SK-N-SH (cell line): Measurements from ENCODE around the gene FICD. TPM values are rescaled to one million over a fixed set of nuclear protein-coding genes. Genes with fewer than 3 reads are reported as not detected.

ENCODE experiments used
- CTCF ChIA-PET: fragments of 300-600, 350-600 bp; formaldehyde crosslinking; extraction: SDS; loops from one replicate; lab custom pipeline; 2021; lab: Yijun Ruan, JAX
- POLR2A ChIA-PET: fragments of 350-600 bp; sonication (Branson Sonifier 250); formaldehyde crosslinking; extraction: SDS; loops from one replicate; lab custom pipeline; 2020; ENCODE audit warnings: antibody characterized with exemption, inconsistent platforms; lab: Yijun Ruan, JAX
- DNase-seq: peaks from one replicate; pipeline ENCODE4 v3.0.0; 2012
- H2AFZ ChIP-seq: fragments of 200-600 bp; sonication (generic); 2 replicates; pipeline ENCODE4 v1.8.1; 2016; ENCODE audit warnings: antibody characterized with exemption, mild to moderate bottlenecking, low read depth
- H3F3A ChIP-seq: fragments of 200-600 bp; sonication (generic); replicated peaks from 2 replicates; pipeline ENCODE3; 2016; ENCODE audit warnings: antibody characterized with exemption, mild to moderate bottlenecking; ENCODE audit not compliant: insufficient read depth
- H3K27ac ChIP-seq, 2 experiments: fragments of 200-500 bp in 1 of 2; fragments of 200-600 bp in 1 of 2; sonication (Bioruptor generic) in 1 of 2; sonication (generic), shearing (Covaris generic) in 1 of 2; 2 replicates each; pipeline versions ENCODE4 v1.5.1 to v1.6.1; 2014 to 2016; ENCODE audit warnings: low read depth in 2 of 2, inconsistent platforms in 1 of 2, low read length in 1 of 2, mild to moderate bottlenecking in 1 of 2, mixed read lengths in 1 of 2
- H3K27me3 ChIP-seq: fragments of 200-600 bp; sonication (generic), shearing (Covaris generic); 2 replicates; pipeline ENCODE4 v1.6.1; 2016; ENCODE audit warnings: mixed run types; ENCODE audit not compliant: insufficient read depth
- H3K36me3 ChIP-seq, 2 experiments: fragments of 200-500 bp in 1 of 2; fragments of 200-600 bp in 1 of 2; sonication (Bioruptor generic) in 1 of 2; sonication (generic) in 1 of 2; replicated peaks in 1 of 2; 2 replicates each; pipeline versions ENCODE3 to v1.5.1; 2014 to 2016; ENCODE audit warnings: low read length in 1 of 2, mild to moderate bottlenecking in 1 of 2; ENCODE audit not compliant: insufficient read depth in 2 of 2, control insufficient read depth in 1 of 2
- H3K4me1 ChIP-seq, 2 experiments: fragments of 200-500 bp in 1 of 2; fragments of 200-600 bp in 1 of 2; sonication (Bioruptor generic) in 1 of 2; sonication (generic), shearing (Covaris generic) in 1 of 2; 2 replicates each; pipeline versions ENCODE4 v1.5.1 to v1.6.1; 2014 to 2016; ENCODE audit warnings: low read depth in 1 of 2, low read length in 1 of 2, mixed run types in 1 of 2; ENCODE audit not compliant: insufficient read depth in 2 of 2, control insufficient read depth in 1 of 2
- H3K4me2 ChIP-seq: fragments of 200-600 bp; sonication (generic), shearing (Covaris generic); 2 replicates; pipeline ENCODE4 v1.6.1; 2017; ENCODE audit warnings: mixed run types
- H3K4me3 ChIP-seq, 2 experiments: fragments of 200-500 bp in 1 of 2; fragments of 200-600 bp in 1 of 2; sonication (Bioruptor generic) in 1 of 2; sonication (generic), shearing (Covaris generic) in 1 of 2; 2 replicates each; pipeline versions ENCODE4 v1.5.1 to v1.8.1; 2014 to 2016; ENCODE audit warnings: low read depth in 2 of 2, inconsistent platforms in 1 of 2, low read length in 1 of 2, mild to moderate bottlenecking in 1 of 2, mixed read lengths in 1 of 2, moderate library complexity in 1 of 2
- H3K79me2 ChIP-seq: fragments of 200-600 bp; sonication (generic); 2 replicates; pipeline ENCODE4 v1.8.1; 2017; ENCODE audit warnings: mild to moderate bottlenecking; ENCODE audit not compliant: insufficient read depth
- H3K9ac ChIP-seq: fragments of 200-600 bp; sonication (generic); 2 replicates; pipeline ENCODE4 v1.6.1; 2017; ENCODE audit warnings: mixed run types
- H3K9me2 ChIP-seq: fragments of 200-600 bp; sonication (generic); 2 replicates; pipeline ENCODE4 v1.6.1; 2017; ENCODE audit warnings: mixed run types
- H3K9me3 ChIP-seq: fragments of 200-600 bp; sonication (generic); 2 replicates; pipeline ENCODE4 v1.6.1; 2017; ENCODE audit warnings: mixed run types, mild to moderate bottlenecking, moderate library complexity
- H4K20me1 ChIP-seq: fragments of 200-600 bp; sonication (generic); 2 replicates; pipeline ENCODE4 v1.6.1; 2017; ENCODE audit warnings: mild to moderate bottlenecking, mixed run types; ENCODE audit not compliant: insufficient read depth
- CHD2 ChIP-seq: fragments of 150-350 bp; IDR thresholded peaks from 2 replicates; pipeline ENCODE4 v1.6.1; 2018; ENCODE audit warnings: low read length; ENCODE audit not compliant: partially characterized antibody
- ELF1 ChIP-seq: IDR thresholded peaks from 2 replicates; pipeline ENCODE4 v1.4.0; 2012
- EP300 ChIP-seq, 2 experiments: IDR thresholded peaks; 2 replicates each; pipeline versions ENCODE4 v1.4.0 to v1.6.1; 2012; ENCODE audit warnings: borderline replicate concordance in 1 of 2, low read depth in 1 of 2, low read length in 1 of 2
- EZH2phosphoT487 ChIP-seq: fragments of 200-600 bp; sonication (generic); IDR thresholded peaks from 2 replicates; pipeline ENCODE4 v1.6.1; 2017; ENCODE audit warnings: low read depth, mixed run types, mild to moderate bottlenecking, antibody characterized with exemption, moderate library complexity, borderline replicate concordance
- FOSL2 ChIP-seq: IDR thresholded peaks from 2 replicates; pipeline ENCODE4 v1.4.0; 2012; ENCODE audit warnings: low read depth, mild to moderate bottlenecking, moderate library complexity, borderline replicate concordance
- FOXJ3 ChIP-seq: sonication (generic); formaldehyde crosslinking; IDR thresholded peaks from 2 replicates; pipeline ENCODE4 v1.5.1; 2020; ENCODE audit warnings: mild to moderate bottlenecking, missing genetic modification reagents
- FOXM1 ChIP-seq: IDR thresholded peaks from 2 replicates; pipeline ENCODE4 v1.4.0; 2012; ENCODE audit warnings: low read depth, mild to moderate bottlenecking
- GABPA ChIP-seq: IDR thresholded peaks from 2 replicates; pipeline ENCODE4 v1.4.0; 2012; ENCODE audit warnings: low read depth, mild to moderate bottlenecking
- GATA2 ChIP-seq: sonication (generic); formaldehyde crosslinking; IDR thresholded peaks from 2 replicates; pipeline ENCODE4 v1.5.0; 2020; ENCODE audit warnings: mild to moderate bottlenecking, missing genetic modification reagents
- IRF3 ChIP-seq: fragments of 150-350 bp; IDR thresholded peaks from 2 replicates; pipeline ENCODE4 v1.6.1; 2016; ENCODE audit warnings: mild to moderate bottlenecking, low read depth, low read length
- NFIC ChIP-seq: IDR thresholded peaks from 2 replicates; pipeline ENCODE4 v1.4.0; 2012; ENCODE audit warnings: borderline replicate concordance
- NRF1 ChIP-seq: IDR thresholded peaks from 2 replicates; pipeline ENCODE4 v1.6.1; 2012; ENCODE audit warnings: low read depth, mild to moderate bottlenecking, low read length
- PBX3 ChIP-seq: IDR thresholded peaks from 2 replicates; pipeline ENCODE4; 2012
- POLR2AphosphoS5 ChIP-seq: IDR thresholded peaks from 2 replicates; pipeline ENCODE4 v1.6.1; 2012; ENCODE audit warnings: low read depth, low read length
- RCOR1 ChIP-seq: fragments of 150-350 bp; IDR thresholded peaks from 2 replicates; pipeline ENCODE4 v1.6.1; 2017; ENCODE audit warnings: antibody characterized with exemption, low read length
- RXRA ChIP-seq: IDR thresholded peaks from 2 replicates; pipeline ENCODE4 v1.4.0; 2012; ENCODE audit warnings: low read depth, mild to moderate bottlenecking, borderline replicate concordance
- TAF1 ChIP-seq: IDR thresholded peaks from 2 replicates; pipeline ENCODE4 v1.6.1; 2012; ENCODE audit warnings: low read depth, mild to moderate bottlenecking, low read length, moderate library complexity, borderline replicate concordance
- USF2 ChIP-seq: fragments of 150-350 bp; IDR thresholded peaks from 2 replicates; pipeline ENCODE4 v1.6.1; 2017; ENCODE audit warnings: antibody characterized with exemption, low read length, low read depth, borderline replicate concordance
- WGBS: methylation state at CpG from one replicate; pipeline ENCODE4 v1.1.6; 2017; ENCODE audit warnings: low lambda C conversion rate; 5-methylcytosine and 5-hydroxymethylcytosine counted together
- polyA plus RNA-seq, 3 experiments: library from polyadenylated mRNA; depleted of rRNA; stranded (reverse); fragments of >200 nt; gene quantifications; 2 replicates each; pipeline ENCODE4 v1.2.3, GENCODE V29; 2012

The FICD gene
- polyA plus RNA-seq, 1 of the 3 experiments (the other 2 are of a cell fraction): 1.0 TPM

- WGBS: 1% methylated on average over 20 of the region's 20 CpGs
- Histone ChIP-seq H3K4me3 (peak overlapping the region; percentile 67 to 97), H3K36me3 (peaks cover 21 to 32% of the 10 kb centered on the region in 2 experiments), H3K79me2 (peaks cover 69% of the 10 kb centered on the region), H3K9me3 (no peaks in the 10 kb centered on the region), H3K4me1 (peaks cover 31 to 43% of the 10 kb centered on the region in 2 experiments), H3K4me2 (peak overlapping the region; percentile 92), H3K9ac (peak overlapping the region; percentile 90), H4K20me1 (peaks cover 16% of the 10 kb centered on the region), H3F3A (peaks cover 18% of the 10 kb centered on the region), H3K9me2 (no peaks in the 10 kb centered on the region), H2AFZ (peak overlapping the region; percentile 99), H3K27ac (peak overlapping the region; percentile 81 to 95), H3K27me3 (no peaks in the 10 kb centered on the region)
- ChIA-PET CTCF (interaction anchor here (1.0 to 16.0 kb wide), 8 partner anchors 12 to 644 kb away, joined by 3 to 503 read pairs (median 5); partner anchors contain the start of gene TMEM119), POLR2A (interaction anchor here (0.8 to 1.3 kb wide), 5 partner anchors 16 to 242 kb away, joined by 3 to 5 read pairs (median 3); partner anchors contain the start of gene SELPLG)
- no peak for TF ChIP-seq NRF1
- TF ChIP-seq CHD2: no peak
- no peak for TF ChIP-seq TAF1
- no peak for TF ChIP-seq GABPA
- TF ChIP-seq PBX3: no peak
- TF ChIP-seq POLR2AphosphoS5: no peak
- no peak for TF ChIP-seq ELF1
- no peak for TF ChIP-seq RCOR1
- TF ChIP-seq NFIC: no peak
- TF ChIP-seq FOXJ3 (CRISPR knock-in tag): no peak
- no peak for TF ChIP-seq GATA2
- no peak for TF ChIP-seq USF2
- TF ChIP-seq RXRA: no peak
- no peak for TF ChIP-seq FOSL2
- no peak for TF ChIP-seq EP300 (IDR thresholded peaks at IDR 0.05; ENCODE audit: borderline replicate concordance in 1 of 2, low read depth in 1 of 2, low read length in 1 of 2)
- TF ChIP-seq EZH2phosphoT487: no peak
- TF ChIP-seq IRF3: no peak
- TF ChIP-seq FOXM1: no peak
- DNase-seq: no peak
Observed at GRCh38 chr12:108561852-108562347, 46.8 kb downstream of the FICD start.
